Fibroblast of the conjunctiva (primary cell): Measurements from ENCODE around the gene CDX2.
"Not testable (repeated sequence)": the region's sequence is repeated elsewhere in the genome, so short reads cannot be mapped to it uniquely, and the experiment has no call there.

Source experiments
- DNase-seq: peaks from one replicate; pipeline ENCODE4 v3.0.0-alpha.2; 2010; ENCODE audit warnings: low read depth

CDX2 gene

DNA sequence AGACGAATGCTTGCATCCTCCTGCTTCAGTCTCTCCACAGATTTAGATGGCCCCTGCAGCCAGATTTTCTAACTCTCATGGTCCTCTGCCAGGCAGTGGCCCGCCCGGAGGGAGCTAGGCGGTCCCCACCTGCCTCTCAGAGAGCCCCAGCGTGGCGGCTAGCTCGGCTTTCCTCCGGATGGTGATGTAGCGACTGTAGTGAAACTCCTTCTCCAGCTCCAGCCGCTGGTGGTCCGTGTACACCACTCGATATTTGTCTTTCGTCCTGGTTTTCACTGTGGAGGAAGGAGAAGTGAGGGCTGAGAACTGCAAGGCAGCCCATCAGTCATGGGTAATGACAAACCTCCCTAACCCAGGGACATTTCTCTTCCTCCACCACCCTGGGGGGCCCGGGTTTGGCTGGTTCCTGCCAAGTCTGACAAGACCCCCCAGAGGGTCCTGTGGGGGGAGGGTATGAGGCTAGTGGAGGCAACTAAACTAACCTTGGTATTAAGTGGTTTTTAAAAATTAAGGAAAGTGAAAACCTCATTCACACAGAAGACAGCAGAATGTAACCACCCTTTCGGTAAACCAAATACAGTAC, 4.3 kb downstream of the CDX2 start:
- no peak for DNase-seq

DNA sequence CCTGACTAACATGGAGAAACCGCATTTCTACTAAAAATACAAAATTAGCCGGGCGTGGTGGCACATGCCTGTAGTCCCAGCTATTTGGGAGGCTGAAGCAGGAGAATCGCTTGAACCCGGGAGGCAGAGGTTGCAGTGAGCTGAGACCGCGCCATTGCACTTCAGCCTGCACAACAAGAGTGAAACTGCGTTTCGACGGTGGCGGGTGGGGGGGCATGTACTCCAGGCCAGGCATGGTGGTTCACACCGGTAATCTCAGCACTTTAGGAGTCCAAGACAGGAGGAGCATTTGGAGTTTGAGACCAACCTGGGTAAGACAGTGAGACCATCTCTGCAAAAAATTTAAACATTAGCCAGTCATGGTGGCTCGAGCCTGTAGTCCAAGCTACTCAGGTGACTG, 4.9 kb downstream of the CDX2 start:
- not testable (repeated sequence) for DNase-seq

DNA sequence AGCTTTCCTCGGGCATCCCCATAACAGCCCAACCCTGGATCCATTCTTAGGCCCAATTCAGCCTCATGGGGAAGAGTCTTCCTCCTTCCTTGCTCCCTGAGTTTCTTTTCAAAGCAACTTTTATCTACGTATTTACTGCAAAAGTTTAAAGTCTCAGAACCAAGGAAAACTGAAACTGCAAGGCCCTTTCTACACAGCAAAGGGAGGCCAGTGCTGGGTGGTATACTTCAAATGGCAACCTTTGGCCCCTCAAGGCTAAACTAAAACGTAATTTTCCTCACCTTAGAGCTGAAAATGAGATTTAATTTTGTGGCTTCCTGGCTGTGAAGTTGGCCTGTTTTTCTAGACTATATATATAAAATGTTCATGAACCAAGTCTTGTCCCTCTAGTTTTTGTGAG, 5.6 kb downstream of the CDX2 start:
- no peak for DNase-seq

DNA sequence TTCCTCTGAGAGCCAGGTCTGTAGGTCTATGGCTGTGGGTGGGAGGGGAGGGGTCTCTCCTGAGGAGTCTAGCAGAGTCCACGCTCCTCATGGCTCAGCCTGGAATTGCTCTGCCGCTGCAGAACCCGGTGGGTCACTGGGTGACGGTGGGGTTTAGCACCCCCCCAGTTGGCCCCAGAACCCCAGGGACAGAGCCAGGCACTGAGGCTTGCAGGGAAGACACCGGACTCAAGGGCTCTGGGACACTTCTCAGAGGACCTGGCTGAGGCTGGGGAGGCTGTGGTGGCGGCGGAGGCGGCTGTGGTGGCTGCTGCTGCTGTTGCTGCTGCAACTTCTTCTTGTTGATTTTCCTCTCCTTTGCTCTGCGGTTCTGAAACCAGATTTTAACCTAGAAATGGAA, 6.1 kb downstream of the CDX2 start:
- no peak for DNase-seq

DNA sequence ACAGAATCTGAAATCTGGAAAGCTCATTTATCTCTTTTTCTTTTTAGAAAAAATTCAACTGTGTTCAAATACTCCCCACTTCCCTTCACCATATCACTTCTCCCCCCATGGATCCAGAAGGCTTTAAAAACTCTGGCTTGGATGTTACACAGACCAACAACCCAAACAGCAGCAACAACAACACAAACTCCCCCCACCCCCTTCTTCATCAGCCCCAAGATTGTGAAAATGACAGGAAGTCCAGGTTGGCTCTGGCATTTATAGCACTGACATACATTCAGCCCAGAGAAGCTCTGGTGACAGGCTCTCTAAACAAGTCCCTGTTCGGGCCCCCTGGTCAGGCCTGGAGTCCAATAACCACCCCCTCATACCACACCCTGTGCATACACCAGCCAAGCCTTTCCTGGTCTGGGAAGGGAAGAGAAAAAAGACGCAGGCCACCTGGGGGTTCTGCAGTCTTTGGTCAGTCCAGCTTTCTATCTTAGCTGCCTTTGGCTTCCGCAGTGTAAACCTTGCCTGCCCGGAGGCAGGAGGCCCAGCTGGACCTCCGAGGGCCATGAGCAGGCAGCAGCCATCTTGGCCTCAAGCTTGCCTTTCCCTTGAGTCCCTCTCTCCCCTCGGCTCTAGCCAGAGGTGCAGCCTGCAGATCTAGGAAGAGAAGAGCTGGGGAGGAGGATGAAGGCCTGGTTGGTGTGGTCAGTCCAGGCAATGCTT, 6.8 kb downstream of the CDX2 start:
- DNase-seq, result no peak

DNA sequence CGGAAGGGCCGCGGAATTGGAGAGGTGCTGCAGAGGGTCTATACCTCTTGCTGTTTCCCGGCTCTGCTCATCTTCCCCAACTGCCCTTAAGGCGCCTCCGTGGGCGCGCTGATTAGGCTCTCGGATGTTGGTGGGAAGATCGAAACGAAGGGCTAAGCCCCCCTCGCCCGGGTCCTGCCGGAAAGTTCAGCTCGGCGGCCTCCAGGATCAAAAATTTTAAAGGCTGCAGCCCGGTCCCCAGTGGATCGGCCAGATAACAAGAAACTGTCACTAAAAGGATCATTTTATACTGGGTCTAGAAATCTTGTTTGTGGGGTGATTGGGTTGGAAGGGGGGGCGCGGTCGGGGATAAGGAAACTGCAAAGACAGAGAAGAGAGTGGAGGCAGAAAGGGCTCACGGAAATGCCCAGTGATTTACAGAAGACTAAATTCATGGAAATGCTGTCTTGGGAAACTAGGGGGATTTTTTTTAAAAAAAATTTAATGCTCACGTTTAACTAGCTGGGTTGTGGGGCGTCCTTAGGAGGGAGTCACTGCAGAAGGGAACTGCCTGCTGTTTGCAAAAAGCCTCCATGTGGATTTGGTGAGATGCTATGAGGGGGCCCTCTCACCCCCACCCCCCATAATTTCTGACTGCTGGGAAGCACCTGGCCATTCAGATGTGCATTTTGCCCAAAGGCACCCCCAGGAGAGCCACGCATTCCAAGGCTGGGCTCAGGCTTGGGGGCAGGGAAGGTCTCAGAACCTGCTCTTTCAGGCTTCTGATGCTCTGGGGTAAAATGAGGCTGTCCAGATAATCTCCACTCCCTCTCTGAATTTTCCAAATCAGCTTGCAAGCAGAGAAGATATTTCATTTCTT, 7.7 kb downstream of the CDX2 start:
- no peak for DNase-seq

DNA sequence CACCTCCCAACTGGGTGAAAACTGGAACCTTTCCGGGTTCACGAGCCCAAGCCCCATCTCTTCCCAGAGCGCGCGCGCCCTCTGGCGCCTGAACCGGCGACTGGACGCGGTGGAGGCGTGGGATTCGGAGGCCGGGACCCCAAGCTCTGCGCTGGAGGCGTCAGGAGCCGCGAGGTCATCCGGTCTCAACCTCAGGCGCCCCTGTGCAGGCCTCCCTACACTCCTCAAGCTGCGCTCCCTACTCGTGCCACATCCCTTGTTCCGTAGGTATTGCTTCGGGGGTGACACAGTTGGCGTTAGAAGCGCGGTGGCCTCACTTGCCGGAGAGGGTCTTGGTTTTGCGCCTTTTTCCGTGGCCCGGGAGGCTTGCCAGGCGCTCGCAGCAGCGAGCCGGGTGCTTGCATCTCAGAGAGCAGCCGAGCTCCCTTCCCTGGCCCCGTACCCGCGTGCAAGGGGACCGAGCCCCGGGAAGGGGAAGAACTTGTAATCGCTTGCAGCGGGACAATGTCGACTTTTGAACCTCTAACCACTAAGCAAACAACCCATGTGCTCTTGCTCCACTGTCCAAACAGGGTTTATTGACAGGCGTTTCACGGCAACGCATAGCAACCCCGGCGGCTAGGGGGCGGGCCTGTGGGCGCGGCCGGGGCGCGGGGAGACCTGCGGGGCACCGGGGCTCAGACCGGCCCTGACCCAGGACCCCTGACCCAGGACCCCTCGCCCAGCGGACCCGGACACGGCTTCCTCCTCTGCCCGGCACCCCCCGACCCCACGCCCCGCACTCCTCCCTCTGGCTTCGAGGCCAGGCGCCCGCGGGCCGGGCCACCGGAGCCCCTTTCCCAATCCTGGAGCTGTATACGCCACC, 8.5 kb downstream of the CDX2 start:
- no peak for DNase-seq

DNA sequence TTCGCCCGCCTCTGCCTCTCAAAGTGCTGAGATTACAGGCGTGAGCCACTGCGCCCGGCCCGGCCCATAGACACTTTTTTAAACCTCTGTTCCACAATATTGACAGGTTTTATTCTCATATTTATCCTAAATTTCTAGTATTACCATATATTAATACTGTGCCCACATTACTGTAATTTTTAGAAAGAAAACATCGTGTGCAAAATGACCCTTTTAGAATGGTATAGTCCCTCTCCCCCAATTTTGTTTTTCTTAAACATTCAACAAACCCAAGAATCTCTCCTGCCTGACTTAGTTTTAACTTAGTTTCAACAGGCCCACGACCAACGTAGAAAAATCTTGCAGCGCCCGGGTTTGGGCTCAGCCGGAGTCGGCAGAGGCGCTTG, 9.1 kb downstream of the CDX2 start:
- no peak for DNase-seq

DNA sequence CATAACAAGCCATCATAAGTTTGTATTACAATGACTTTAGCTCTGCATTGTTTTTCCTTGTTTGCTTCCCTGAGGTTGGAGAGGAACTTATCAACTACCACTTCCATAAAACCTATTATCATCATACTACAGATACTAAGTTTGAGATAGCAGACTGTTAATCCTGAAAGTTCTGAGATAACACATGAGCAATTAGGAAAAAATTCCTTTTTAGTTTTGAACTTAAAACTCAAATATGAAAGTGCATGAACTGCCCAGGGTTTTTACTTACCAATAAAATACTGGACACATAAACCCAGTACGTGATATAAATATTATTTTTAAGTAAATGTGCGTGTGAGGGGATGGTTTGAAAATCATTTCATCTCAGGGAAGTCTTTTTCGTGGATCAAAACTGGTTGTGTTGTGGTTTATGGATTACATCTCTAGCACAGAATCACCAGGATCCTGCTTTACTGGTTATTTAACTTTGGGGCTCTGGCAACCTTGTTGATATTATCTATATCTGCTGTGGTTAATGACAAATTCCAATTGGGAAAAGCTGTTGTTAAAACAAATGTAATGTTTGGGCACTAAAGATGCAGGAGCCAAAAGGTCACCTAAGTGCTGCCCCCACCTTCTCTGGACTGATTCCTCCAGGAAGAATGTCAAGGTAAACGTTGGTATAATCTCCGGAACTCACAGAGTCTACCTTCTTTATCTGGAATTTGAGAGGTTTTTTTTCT, 12.4 kb downstream of the CDX2 start:
- DNase-seq, result no peak

DNA sequence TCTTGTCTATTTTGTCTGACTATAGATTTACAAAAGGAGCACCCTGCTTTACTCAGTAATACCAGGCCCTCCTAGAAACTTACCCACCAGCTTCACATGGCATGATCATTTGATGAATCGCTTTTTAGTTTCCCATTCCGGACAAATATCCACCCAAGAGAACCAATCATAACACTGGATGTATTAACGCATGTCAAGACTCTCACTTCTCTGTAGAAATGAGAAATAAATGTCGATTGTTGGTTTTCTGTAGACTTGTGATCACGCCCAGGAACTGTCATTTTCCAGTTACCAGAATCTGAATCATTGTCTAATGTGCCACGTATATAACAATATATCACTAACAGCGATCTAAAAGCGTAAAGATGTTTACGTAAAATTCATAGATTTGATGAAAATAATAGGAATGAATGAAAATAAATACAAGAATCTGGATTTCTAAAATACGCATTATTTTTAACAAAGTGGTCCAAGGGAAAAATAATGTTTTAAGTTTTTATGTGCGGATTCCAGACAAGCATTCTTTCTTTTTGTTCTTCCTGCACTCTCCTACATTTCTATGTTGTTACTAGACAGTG, 14.0 kb downstream of the CDX2 start:
- no peak for DNase-seq

DNA sequence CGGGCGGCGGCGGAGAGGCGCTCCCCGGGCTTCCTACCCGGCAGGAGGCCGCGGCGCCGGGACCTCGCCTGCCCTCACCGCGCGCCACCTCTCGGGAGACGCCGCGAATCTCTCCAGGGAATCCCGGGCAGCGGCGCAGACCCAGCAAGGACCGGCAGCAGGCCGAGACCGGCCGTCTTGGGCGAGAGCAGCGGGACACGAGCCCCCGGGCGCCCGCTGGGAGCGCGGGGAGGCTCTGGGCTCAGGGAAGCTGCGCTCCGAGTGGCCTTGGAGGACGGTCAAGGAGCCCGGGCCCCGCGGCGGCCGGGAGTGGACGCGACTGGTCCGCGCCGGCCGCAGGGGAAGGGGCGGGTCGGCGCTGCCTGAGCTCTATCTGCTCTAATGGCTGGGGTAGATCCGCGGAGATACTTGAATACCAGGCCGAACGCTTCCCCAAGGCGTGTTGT, 14.7 kb downstream of the CDX2 start:
- DNase-seq, result no peak

DNA sequence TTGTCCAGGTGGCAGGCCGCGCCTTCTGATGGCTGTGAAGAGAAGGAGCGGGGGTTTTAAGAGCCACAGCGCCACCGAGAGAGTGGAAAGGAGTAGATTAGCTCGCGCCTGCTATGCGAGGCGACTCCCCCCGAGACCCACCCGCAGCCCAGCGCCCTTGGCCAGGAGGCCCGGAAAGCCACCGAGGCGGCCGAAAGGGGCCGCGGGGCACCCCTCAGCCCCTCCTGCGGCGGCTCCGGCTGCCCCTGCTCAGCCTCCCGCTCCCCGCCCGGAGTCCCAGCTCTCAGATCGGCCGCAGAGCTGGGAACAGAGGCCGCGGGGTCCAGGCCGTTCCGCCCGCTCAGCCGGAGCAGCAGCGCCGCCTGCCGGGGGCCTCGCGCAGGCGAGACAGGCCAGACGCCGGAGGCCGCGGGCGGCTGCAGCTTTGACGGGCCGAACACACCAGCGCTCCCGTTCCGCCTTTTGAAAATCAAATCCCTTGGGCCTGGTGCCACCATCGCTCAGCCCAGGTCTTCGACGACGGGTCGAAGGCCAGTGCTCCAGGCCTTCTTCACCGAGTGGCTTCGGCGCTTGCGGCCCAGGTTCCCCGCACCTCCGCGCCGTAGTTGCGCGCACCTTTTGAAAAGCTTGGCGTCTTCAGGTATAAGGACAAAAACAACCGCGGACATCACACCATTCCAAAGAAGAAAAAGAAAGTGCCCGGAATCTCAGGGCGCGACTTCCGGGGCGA, 15.3 kb downstream of the CDX2 start:
- peak; percentile 28 for DNase-seq

DNA sequence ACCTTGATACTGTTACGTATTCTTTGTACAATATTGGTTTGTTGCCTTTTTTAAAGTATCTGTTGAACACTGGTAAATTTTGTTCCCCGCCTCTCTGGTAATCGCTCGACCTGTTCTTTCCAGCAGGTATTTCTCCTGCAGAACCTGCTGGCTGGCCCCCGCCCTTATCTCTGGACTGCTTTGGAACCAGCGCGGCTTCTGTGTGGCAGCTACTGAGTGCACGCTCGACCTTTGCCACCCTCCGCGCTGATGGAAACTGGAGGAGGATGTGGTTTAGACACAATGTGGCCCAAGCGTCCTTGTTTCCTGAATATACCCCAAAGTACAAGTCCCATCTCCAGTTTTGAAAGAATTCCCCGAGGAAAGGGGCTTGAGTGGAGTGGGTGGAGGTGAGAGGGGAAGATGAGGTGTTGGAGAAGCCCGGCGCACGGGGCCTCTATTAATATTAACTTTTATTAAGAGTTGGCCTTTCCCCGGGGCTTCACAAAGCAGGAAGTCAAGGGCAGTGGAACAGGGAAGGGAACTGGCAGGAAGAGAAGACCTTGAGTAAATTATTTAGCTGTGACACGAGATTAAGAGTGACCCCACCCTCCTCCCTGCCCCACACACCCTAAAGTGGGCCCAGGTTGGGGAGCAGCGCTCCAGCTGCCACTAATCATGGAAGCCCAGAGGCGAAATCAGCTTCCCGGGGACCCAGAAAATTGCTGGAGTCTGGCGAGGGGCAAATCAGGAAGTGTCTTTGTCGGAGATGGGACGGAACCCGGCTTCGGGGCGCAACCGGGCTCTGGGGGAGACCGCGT, 16.0 kb downstream of the CDX2 start:
- DNase-seq, result no peak

DNA sequence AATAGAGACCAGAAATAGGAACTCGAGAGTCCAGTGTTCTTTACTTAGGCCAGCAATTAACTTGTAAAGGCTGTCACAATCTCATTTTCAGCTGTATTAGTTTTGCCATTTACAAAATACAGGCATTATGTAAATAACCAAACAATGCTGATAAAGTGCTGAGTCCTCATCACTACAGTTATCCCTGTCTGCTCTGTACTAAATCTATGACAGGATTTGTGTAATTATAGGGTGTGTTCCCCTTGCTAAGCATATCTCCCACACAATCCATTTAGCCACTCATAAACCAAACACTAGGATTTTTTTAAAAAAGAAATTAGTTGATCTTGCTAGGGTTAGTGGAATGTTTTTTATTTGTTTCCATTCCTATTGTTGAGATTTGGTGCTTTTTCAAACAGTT, 26.1 kb downstream of the CDX2 start:
- DNase-seq, result no peak

DNA sequence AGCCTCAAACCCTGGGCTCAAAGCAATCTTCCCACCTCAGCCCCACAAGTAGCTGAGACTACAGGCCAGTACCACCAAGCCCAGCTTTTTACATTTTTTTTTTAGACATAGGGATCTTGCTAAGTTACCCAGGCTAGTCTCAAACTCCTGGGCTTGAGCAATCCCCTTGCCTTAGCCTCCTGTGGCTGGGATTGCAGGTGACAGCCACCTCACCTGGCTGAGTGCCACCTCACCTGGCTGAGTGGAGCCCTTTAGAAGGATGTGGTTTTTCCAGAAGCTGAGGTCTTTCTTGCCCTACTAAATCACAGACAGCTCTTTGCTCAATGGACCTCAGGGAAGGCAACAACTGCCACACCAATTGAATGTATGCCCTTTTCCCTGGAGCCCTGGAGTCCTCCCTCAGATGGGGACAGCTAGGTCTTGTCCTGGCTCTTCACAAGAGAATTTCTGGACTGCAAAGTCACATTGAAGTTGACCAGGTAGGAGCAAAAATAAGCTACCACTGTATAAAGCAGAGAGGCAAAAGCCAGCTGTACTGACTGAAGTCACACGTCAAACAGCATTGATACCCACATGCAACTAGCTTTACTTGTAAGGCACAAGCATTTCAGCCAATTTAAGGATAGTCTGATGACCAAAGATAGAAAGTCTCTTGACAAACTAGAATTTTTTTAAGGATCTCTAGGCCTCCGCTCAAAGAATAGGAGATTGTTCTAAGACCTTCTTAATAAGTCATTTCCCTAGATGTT, 35.4 kb downstream of the CDX2 start:
- no peak for DNase-seq

DNA sequence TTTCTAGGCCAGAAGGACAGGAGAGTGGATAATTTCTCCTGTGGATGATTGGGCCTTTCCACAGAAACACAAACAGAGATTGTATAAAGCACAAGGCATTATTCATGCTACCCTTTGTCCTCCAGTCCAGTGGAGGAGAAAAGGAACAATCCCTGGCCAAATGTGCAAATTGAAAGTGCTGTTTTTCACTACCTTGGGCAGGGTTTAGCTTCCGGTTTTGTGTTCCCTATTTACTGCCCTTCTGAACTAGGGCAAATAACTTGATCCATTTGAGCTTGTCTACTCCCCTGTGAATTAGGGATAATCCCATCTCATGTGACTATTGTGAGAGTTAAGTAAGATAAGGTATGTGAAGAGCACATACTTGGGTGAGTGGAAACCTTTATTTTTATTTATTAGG, 36.0 kb downstream of the CDX2 start:
- no peak for DNase-seq

DNA sequence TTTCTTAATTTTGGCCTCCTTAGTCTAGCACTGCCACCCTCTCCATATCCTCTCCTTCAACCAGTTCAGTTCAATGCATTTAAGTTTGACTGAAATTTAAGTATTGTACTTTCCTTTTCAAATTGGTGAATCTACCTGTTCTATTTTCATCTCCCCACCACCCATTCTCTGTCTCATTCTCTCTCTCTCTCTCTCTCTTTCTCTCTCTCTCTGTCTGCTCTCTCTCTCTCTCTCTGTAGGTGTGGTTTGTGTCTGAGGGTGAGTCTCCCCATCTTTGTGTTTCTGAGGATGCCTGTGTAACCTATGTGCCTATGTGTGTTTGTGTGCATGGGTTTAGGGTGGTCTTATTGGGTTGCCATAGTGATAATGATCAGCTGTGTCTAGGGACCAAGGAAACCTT, 39.2 kb downstream of the CDX2 start:
- no peak for DNase-seq

DNA sequence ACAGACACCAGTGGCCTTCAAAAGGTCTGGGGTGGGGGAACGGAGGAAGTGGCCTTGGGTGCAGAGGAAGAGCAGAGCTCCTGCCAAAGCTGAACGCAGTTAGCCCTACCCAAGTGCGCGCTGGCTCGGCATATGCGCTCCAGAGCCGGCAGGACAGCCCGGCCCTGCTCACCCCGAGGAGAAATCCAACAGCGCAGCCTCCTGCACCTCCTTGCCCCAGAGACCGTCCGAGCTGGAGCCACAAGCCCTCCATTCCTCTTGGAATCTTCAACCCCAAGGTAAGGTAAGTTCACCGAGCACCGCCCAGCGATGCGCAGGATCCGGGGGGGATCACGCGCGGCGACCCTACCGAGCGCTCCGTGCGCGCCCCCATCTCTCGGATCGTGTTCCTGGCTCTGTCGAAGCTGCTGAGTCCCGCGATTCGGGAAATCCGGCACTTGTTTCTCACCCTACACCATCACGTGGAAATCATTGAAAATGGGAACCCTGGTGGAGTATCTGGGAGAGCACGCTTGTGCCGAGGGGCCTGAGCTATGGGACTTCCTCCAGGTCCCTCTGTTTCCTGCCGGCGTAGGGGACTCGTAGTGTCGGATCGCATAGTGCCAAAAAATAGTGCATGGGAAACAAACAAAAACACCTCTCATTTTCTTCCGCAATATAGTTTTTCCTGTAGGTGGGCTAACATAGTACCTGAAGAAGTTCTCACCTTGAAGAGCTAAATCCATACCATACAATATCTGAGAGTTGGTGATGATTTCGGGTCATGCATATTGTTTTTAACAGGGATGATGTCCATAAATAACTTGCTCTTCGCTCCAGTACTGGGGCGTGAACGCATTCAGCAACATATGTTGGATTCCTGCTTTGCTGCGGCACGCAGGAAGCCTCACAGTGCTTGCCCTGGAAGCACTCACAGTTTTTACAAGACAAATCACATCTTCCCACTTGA, 40.0 kb downstream of the CDX2 start:
- no peak for DNase-seq
